ENCODE measurements around the gene ATP13A5. TPM values are rescaled to one million over a fixed set of nuclear protein-coding genes. Genes with fewer than 3 reads are reported as not detected.

The ATP13A5 gene
- total RNA-seq, 1 experiment from 2014 or later: not detected

DNA sequence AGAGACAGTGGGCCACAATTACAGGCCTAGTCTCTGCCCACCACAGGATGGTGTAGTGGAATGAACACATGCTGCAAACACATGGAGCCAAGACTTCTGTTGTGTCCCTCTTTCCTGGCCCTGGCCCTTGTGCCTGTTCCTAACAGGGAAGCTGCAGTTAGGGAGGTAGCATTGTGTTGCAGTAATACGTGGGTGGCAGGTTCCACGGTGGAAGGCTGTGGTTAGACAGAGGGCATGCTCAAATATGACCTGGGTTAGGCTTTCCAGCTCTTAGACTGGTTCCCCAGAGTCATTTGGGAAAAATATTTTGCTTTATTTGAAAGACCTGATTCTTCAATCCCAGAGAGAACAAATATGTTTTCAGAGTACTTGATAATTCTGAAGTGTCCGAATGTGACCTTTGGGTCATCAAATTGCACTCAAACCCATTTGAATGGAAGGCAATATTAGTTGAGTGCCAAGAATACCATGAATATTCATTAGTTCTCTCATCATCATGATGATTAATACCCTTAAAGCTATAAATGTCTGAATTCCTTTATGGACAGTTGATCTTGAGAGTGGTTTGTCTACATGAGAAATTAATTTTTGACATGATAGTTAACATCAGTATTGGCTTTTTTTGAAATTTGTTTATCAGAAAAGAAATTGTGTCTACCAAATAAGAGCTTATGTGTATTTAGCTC is 109.1 kb downstream of the ATP13A5 start:
- TF ChIP-seq, protein P1, sequence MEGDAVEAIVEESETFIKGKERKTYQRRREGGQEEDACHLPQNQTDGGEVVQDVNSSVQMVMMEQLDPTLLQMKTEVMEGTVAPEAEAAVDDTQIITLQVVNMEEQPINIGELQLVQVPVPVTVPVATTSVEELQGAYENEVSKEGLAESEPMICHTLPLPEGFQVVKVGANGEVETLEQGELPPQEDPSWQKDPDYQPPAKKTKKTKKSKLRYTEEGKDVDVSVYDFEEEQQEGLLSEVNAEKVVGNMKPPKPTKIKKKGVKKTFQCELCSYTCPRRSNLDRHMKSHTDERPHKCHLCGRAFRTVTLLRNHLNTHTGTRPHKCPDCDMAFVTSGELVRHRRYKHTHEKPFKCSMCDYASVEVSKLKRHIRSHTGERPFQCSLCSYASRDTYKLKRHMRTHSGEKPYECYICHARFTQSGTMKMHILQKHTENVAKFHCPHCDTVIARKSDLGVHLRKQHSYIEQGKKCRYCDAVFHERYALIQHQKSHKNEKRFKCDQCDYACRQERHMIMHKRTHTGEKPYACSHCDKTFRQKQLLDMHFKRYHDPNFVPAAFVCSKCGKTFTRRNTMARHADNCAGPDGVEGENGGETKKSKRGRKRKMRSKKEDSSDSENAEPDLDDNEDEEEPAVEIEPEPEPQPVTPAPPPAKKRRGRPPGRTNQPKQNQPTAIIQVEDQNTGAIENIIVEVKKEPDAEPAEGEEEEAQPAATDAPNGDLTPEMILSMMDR (IDR thresholded peaks at IDR 0.05; ENCODE audit: unreplicated experiment): no peak
- Mint-ChIP-seq H3K36me3 (ENCODE audit: insufficient read depth, unreplicated experiment) (no peaks in the 10 kb centered on the region), H3K4me3 (ENCODE audit: low read depth, unreplicated experiment) (no peak overlapping the region), H3K4me1 (ENCODE audit: low read depth, unreplicated experiment) (no peaks in the 10 kb centered on the region), H3K27ac (ENCODE audit: unreplicated experiment) (no peak overlapping the region), H3K9me3 (ENCODE audit: low read depth, unreplicated experiment) (no peaks in the 10 kb centered on the region), H3K27me3 (ENCODE audit: unreplicated experiment) (no peaks in the 10 kb centered on the region)
- CTCF ChIA-PET: no interaction called here
- DNase-seq: no peak
- intact Hi-C loops (cut with micrococcal nuclease; ENCODE audit: unreplicated experiment): no loop called here
- BruUV-seq (replicated peaks): no TSS peak

DNA sequence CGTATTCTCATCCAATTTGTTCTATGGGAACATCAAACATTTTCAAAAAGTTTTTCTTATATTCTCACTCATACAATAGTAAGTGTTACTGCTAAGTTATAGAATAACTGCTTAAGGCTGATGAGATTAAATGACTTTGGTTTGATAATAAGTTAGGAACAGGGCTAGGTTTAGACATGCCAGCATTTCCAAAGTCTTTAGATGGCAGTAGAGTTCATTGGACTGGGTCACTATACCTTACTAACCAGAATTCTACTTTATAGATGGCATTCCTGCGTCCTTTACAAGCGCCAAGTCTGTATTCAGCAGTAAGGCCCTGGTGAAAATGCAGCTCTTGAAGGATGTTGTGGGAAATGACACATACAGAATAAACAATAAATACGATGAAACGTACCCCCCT is 115.8 kb downstream of the ATP13A5 start:
- BruUV-seq (replicated peaks): no TSS peak
- Mint-ChIP-seq H3K36me3 (ENCODE audit: insufficient read depth, unreplicated experiment) (no peaks in the 10 kb centered on the region), H3K27ac (ENCODE audit: unreplicated experiment) (no peak overlapping the region), H3K4me1 (ENCODE audit: low read depth, unreplicated experiment) (no peaks in the 10 kb centered on the region), H3K27me3 (ENCODE audit: unreplicated experiment) (no peaks in the 10 kb centered on the region), H3K4me3 (ENCODE audit: low read depth, unreplicated experiment) (no peak overlapping the region), H3K9me3 (ENCODE audit: low read depth, unreplicated experiment) (no peaks in the 10 kb centered on the region)
- intact Hi-C loops (cut with micrococcal nuclease; ENCODE audit: unreplicated experiment): no loop called here
- CTCF ChIA-PET: no interaction called here
- DNase-seq: no peak
- TF ChIP-seq, protein P1 (IDR thresholded peaks at IDR 0.05; ENCODE audit: unreplicated experiment): no peak

DNA sequence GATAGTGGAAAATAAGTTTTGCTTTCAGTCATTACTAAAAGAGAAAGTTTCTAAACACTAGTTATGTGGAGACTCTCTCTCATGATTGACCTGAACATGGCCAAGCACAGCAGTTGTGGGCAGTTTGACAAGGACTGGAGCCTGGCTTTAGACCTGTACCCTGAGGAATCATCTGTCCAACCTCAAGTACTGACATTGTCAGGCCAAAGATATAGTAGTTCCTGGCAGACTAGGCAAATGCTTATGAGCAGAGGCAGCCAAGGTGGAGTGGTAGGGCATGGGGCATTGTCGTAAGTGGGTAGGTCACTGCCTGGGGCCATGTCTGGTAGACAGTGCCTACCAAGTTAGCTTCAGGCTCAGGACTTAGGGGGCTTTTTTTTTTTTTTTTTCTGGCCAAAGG is 116.6 kb downstream of the ATP13A5 start:
- no peaks in the 10 kb centered on the region for H3K36me3 Mint-ChIP-seq (ENCODE audit: insufficient read depth, unreplicated experiment)
- no peak overlapping the region for H3K27ac Mint-ChIP-seq (ENCODE audit: unreplicated experiment)
- no peaks in the 10 kb centered on the region for H3K27me3 Mint-ChIP-seq (ENCODE audit: unreplicated experiment)
- no peak overlapping the region for H3K4me3 Mint-ChIP-seq (ENCODE audit: low read depth, unreplicated experiment)
- no peaks in the 10 kb centered on the region for H3K4me1 Mint-ChIP-seq (ENCODE audit: low read depth, unreplicated experiment)
- intact Hi-C loops (cut with micrococcal nuclease; ENCODE audit: unreplicated experiment): no loop called here
- CTCF ChIA-PET: interaction anchor here (0.6 kb wide), 1 partner anchor 199 kb away, joined by 4 read pairs; no protein-coding TSS in a partner anchor
- no TSS peak for BruUV-seq (replicated peaks)
- no peak for DNase-seq
- TF ChIP-seq, protein P1 (IDR thresholded peaks at IDR 0.05; ENCODE audit: unreplicated experiment): no peak
- H3K9me3 Mint-ChIP-seq (ENCODE audit: low read depth, unreplicated experiment): no peaks in the 10 kb centered on the region

DNA sequence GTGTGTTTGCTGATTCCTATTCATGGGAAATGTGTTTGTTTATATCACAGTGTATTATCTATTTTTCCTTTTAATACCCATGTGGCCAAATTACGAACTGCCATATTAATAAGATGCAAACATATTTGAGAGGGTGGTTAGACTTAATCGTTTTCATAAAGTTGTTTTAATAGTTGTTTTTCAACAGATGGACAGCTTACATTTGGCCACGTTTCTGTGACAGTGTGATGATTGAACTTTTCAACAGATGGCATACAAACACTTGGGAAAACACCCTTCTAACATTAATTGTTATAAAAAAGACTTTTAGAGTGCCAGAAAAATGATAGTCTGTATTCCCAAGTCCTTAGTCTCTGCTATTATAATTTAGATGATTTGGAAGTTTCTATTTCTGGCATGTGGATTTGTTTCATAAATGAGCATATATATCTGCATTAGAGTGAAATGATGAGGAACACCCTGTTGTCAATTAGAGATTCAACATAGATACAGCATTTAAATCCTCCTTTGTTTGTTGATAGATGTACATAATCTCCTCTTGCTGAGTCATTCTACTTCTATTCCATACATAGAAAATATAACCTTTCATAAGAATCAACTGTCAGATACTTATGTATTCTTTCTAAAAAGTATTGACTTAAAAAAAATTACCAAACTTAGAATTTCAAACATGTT is 124.4 kb downstream of the ATP13A5 start:
- CTCF ChIA-PET: no interaction called here
- TF ChIP-seq, protein P1 (IDR thresholded peaks at IDR 0.05; ENCODE audit: unreplicated experiment): no peak
- no TSS peak for BruUV-seq (replicated peaks)
- Mint-ChIP-seq H3K27me3 (ENCODE audit: unreplicated experiment) (no peaks in the 10 kb centered on the region), H3K4me1 (ENCODE audit: low read depth, unreplicated experiment) (no peaks in the 10 kb centered on the region), H3K4me3 (ENCODE audit: low read depth, unreplicated experiment) (no peak overlapping the region), H3K27ac (ENCODE audit: unreplicated experiment) (no peak overlapping the region), H3K36me3 (ENCODE audit: insufficient read depth, unreplicated experiment) (no peaks in the 10 kb centered on the region), H3K9me3 (ENCODE audit: low read depth, unreplicated experiment) (peaks cover 8% of the 10 kb centered on the region)
- intact Hi-C loops (cut with micrococcal nuclease; ENCODE audit: unreplicated experiment): no loop called here
- no peak for DNase-seq
